Breast epithelium (tissue), 4 donors: Measurements from ENCODE around the gene ANKRD36. TPM values are rescaled to one million over a fixed set of nuclear protein-coding genes. Genes with fewer than 3 reads are reported as not detected.
"Not testable (repeated sequence)": the region's sequence is repeated elsewhere in the genome, so short reads cannot be mapped to it uniquely, and the experiment has no call there.

ENCODE experiments used
- DNase-seq, 2 donors: peaks; one replicate each; pipeline ENCODE4 v3.0.0-alpha.2; 2019; ENCODE audit warnings: low spot score in 2 of 2
- H3K27ac ChIP-seq, 2 donors: fragments of 200-600 bp; sonication (generic) in 1 of 2; one replicate each; pipeline ENCODE4 v1.5.1; 2016 to 2019; ENCODE audit warnings: mild to moderate bottlenecking in 1 of 2
- H3K27me3 ChIP-seq, 2 donors: fragments of 200-600 bp; sonication (generic) in 1 of 2; one replicate each; pipeline versions ENCODE4 v1.5.1 to v1.6.0; 2017 to 2019; ENCODE audit warnings: control low read depth in 1 of 2, mild to moderate bottlenecking in 1 of 2
- H3K36me3 ChIP-seq: fragments of 200-600 bp; one replicate; pipeline ENCODE4 v1.5.1; 2019
- H3K4me1 ChIP-seq, 2 donors: fragments of 200-600 bp; sonication (generic); one replicate each; pipeline ENCODE4 v1.5.1; 2016 to 2019; ENCODE audit warnings: control low read depth in 1 of 2
- H3K4me3 ChIP-seq, 3 donors: fragments of 200-600 bp; sonication (generic); 1 replicate in 2 of 3; 2 replicates in 1 of 3; pipeline ENCODE4 v1.5.1; 2016 to 2019; ENCODE audit warnings: mild to moderate bottlenecking in 3 of 3, moderate library complexity in 2 of 3
- H3K9me3 ChIP-seq, 2 donors: fragments of 200-600 bp; sonication (generic) in 1 of 2; one replicate each; pipeline ENCODE4 v1.5.1; 2016 to 2019; ENCODE audit warnings: control low read depth in 1 of 2
- intact Hi-C: fragments of 100-400 bp; cut with DNase I; formaldehyde crosslinking; loops from one replicate; pipeline ENCODE4 v1.15.1; 2023; ENCODE audit warnings: low total_unique reads
- total RNA-seq, 3 donors: library from RNA; depleted of rRNA; stranded (reverse); fragments of >200 nt; gene quantifications; one replicate each; pipeline ENCODE4 v1.1.0, GENCODE V29; 2016

ANKRD36 gene
- total RNA-seq, 3 donors from 2014 or later, result 37.0 to 64.7 (median 44.6) TPM

GRCh38 chr2:97293687-97294086 lies 180.7 kb downstream of the ANKRD36 start:
- DNase-seq, H3K27ac ChIP-seq, H3K36me3 ChIP-seq, H3K9me3 ChIP-seq, H3K27me3 ChIP-seq, intact Hi-C loops, H3K4me3 ChIP-seq, H3K4me1 ChIP-seq: not testable (repeated sequence)

Other genes starting within 250 kb of the ANKRD36 start
- 10 to 100 TPM; 17.9 to 37.3 (median 31.5) TPM for gene SEMA4C, start 243.1 kb upstream of the ANKRD36 start, total RNA-seq
- 1 to 10 TPM in 1 of 3 donors, not detected in 2; 1.3 TPM for gene FAM178B, start 126.6 kb upstream of the ANKRD36 start, total RNA-seq
- gene FAHD2B, start 18.3 kb upstream of the ANKRD36 start, total RNA-seq, result 10 to 100 TPM; 14.0 to 17.7 (median 15.2) TPM